Epithelial cell of proximal tubule (primary cell): ENCODE data around the gene CA4. TPM values are rescaled to one million over a fixed set of nuclear protein-coding genes. Genes with fewer than 3 reads are reported as not detected.

Source experiments
- DNase-seq: peaks from one replicate; pipeline ENCODE4 v3.0.0-alpha.2; 2011; ENCODE audit warnings: low read depth
- H3K4me3 ChIP-seq: 2 replicates; pipeline ENCODE4 v1.5.1; 2011; ENCODE audit warnings: low read depth, mild to moderate bottlenecking, low read length
- CTCF ChIP-seq: conservative IDR thresholded peaks from 2 replicates; pipeline ENCODE4 v1.5.1; 2012; ENCODE audit warnings: low read depth, mild to moderate bottlenecking, low read length
- total RNA-seq: library from RNA; depleted of rRNA; stranded (reverse); fragments of >200 nt; gene quantifications from 2 replicates; pipeline ENCODE4 v1.2.3, GENCODE V29; 2015

CA4 gene
- total RNA-seq, 1 donor from 2014 or later: not detected

- H3K4me3 ChIP-seq: no peak overlapping the region
- no peak for TF ChIP-seq CTCF
- DNase-seq: no peak
These were observed 5.0 kb downstream of the CA4 start for GRCh38 chr17:60154616-60155426.

GRCh38 chr17:60155427-60155814 is 5.6 kb downstream of the CA4 start:
- TF ChIP-seq CTCF: no peak
- DNase-seq: no peak

GRCh38 chr17:60155815-60156214 is 6.0 kb downstream of the CA4 start:
- no peak overlapping the region for H3K4me3 ChIP-seq
- DNase-seq: no peak
- TF ChIP-seq CTCF: no peak

More at GRCh38 chr17:60155427-60155814, 5.6 kb downstream of the CA4 start:
- no peak overlapping the region for H3K4me3 ChIP-seq

- no peak for DNase-seq
- TF ChIP-seq CTCF: no peak
- no peak overlapping the region for H3K4me3 ChIP-seq
These were observed 7.0 kb downstream of the CA4 start for GRCh38 chr17:60156746-60157145.

- H3K4me3 ChIP-seq: no peak overlapping the region
- TF ChIP-seq CTCF: no peak
- DNase-seq: no peak
These were observed 7.8 kb downstream of the CA4 start for GRCh38 chr17:60157487-60158040.

- DNase-seq: no peak
- no peak for TF ChIP-seq CTCF
- no peak overlapping the region for H3K4me3 ChIP-seq
These were observed 9.1 kb downstream of the CA4 start for GRCh38 chr17:60158751-60159478.
